ENCODE data around the gene AASDH.
A peak's percentile ranks its signal among the peaks of the same experiment; 100 is the strongest.

AASDH gene

GRCh38 chr4:56387023-56388001, at the start of gene AASDH:
AASDH (minus strand) TSS chr4:56387491; CDS start chr4:56384299, 3,192 bp downstream.
- peak within 1 kb of the TSS; percentile 61 for H3K4me3 ChIP-seq (ENCODE audit: low read depth, low read length)
- DNase-seq (ENCODE audit: low read depth): peak; percentile 90
- no peak for TF ChIP-seq CTCF (IDR thresholded peaks at IDR 0.05; ENCODE audit: low read depth, low read length, missing control alignments)
- in situ Hi-C loops (cut with HindIII; ENCODE audit: low sequenced_read_pairs): no loop called here

- in situ Hi-C loops (cut with HindIII; ENCODE audit: low sequenced_read_pairs): no loop called here
- peak within 1 kb of the TSS; percentile 85 for H3K4me3 ChIP-seq (ENCODE audit: low read depth, low read length)
- peak; percentile 31 for TF ChIP-seq CTCF (IDR thresholded peaks at IDR 0.05; ENCODE audit: low read depth, low read length, missing control alignments)
- DNase-seq (ENCODE audit: low read depth): peak; percentile 90
Measured at GRCh38 chr4:56435140-56435926, 48.0 kb upstream of the AASDH start, which contains the start of gene PPAT. PPAT (minus strand) TSS chr4:56435615; CDS start chr4:56435477, 138 bp downstream.

DNA sequence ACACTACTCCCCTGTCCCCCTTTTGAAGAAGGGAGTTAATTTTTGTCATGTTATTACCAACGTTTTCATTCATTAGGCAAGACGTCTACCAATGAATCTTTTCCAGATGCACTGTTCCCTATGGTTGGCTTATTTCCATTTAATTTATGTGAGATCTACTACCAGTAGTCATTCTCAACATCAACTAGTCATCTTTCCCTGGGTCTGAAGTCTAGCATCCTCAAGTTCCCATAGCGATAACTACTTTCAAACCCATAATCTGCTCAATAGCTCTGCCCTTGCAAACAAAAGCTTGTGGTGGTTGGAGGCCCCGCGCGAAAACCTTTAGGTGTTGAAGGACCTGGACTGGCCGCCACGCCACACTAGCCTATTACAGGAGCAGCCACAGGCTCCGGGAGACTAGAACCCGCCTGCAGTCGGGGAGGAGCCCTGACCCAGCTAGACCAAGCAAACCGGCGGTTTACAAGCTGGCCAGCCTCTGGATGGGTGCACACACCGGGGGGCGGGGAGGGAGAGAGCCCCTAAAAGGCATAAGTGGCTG, 47.4 kb upstream of the AASDH start:
- no peak for TF ChIP-seq CTCF (IDR thresholded peaks at IDR 0.05; ENCODE audit: low read depth, low read length, missing control alignments)
- in situ Hi-C loops (cut with HindIII; ENCODE audit: low sequenced_read_pairs): no loop called here
- DNase-seq (ENCODE audit: low read depth): no peak
- peak overlapping the region; percentile 85 for H3K4me3 ChIP-seq (ENCODE audit: low read depth, low read length)

- TF ChIP-seq CTCF (IDR thresholded peaks at IDR 0.05; ENCODE audit: low read depth, low read length, missing control alignments): no peak
- peak overlapping the region; percentile 85 for H3K4me3 ChIP-seq (ENCODE audit: low read depth, low read length)
- no peak for DNase-seq (ENCODE audit: low read depth)
- in situ Hi-C loops (cut with HindIII; ENCODE audit: low sequenced_read_pairs): no loop called here
Measured at GRCh38 chr4:56433280-56433679, 46.0 kb upstream of the AASDH start.

DNA sequence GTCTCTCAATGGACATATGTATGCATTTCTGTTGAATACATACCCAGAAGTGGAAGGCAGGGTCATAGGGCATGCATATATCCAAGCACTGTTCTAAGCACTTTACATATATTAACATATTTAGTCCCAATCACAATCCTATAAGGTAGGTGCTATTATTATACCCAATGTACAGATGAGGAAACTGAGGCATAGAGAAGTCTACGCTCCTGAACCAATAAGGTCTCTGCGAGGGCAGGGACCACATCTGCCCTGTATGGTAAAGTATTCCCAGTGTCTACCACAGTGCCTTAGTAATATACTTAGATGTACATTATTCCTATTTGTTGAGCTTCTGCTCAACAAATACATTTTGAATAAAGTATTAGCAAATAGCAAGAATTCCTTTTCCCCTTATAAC, 42.9 kb upstream of the AASDH start:
- no peak for DNase-seq (ENCODE audit: low read depth)
- H3K4me3 ChIP-seq (ENCODE audit: low read depth, low read length): no peak overlapping the region
- in situ Hi-C loops (cut with HindIII; ENCODE audit: low sequenced_read_pairs): no loop called here
- no peak for TF ChIP-seq CTCF (IDR thresholded peaks at IDR 0.05; ENCODE audit: low read depth, low read length, missing control alignments)

DNA sequence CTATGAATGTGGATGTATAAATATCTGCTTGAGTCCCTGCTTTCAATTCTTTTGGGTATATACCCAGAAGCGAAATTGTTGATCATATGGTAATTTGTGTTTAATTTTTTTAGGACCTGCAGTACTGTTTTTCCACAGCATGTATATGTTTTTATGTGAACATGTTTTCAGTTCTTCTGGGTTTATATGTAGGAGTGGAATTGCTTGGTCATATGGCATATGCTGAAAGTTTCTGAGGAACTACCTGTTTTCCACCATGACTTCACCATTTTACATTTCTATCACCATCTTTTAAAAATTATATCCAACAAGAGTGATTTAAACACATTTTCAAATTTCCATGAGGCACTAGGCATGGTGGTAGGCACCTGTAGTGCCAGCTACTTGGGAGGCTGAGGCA, 39.9 kb upstream of the AASDH start:
- no peak for DNase-seq (ENCODE audit: low read depth)
- H3K4me3 ChIP-seq (ENCODE audit: low read depth, low read length): no peak overlapping the region
- in situ Hi-C loops (cut with HindIII; ENCODE audit: low sequenced_read_pairs): no loop called here
- no peak for TF ChIP-seq CTCF (IDR thresholded peaks at IDR 0.05; ENCODE audit: low read depth, low read length, missing control alignments)
